HFF-Myc (cell line): ENCODE data around the gene TRIM17.
A peak's percentile ranks its signal among the peaks of the same experiment; 100 is the strongest.

Experiments
- DNase-seq: peaks from one replicate; pipeline ENCODE4 v3.0.0-alpha.2; 2011; ENCODE audit warnings: low read depth; ENCODE audit errors: extremely low read depth
- H3K4me3 ChIP-seq: replicated peaks from 2 replicates; pipeline ENCODE4 v1.5.1; 2011; ENCODE audit warnings: low read depth, mild to moderate bottlenecking, control low read depth, low read length
- TF ChIP-seq, protein P1 (sequence below): IDR thresholded peaks from 2 replicates; pipeline ENCODE4 v1.5.1; 2012; ENCODE audit warnings: mild to moderate bottlenecking, low read depth, low read length, control low read depth; ENCODE audit errors: missing control alignments

The TRIM17 gene

DNA sequence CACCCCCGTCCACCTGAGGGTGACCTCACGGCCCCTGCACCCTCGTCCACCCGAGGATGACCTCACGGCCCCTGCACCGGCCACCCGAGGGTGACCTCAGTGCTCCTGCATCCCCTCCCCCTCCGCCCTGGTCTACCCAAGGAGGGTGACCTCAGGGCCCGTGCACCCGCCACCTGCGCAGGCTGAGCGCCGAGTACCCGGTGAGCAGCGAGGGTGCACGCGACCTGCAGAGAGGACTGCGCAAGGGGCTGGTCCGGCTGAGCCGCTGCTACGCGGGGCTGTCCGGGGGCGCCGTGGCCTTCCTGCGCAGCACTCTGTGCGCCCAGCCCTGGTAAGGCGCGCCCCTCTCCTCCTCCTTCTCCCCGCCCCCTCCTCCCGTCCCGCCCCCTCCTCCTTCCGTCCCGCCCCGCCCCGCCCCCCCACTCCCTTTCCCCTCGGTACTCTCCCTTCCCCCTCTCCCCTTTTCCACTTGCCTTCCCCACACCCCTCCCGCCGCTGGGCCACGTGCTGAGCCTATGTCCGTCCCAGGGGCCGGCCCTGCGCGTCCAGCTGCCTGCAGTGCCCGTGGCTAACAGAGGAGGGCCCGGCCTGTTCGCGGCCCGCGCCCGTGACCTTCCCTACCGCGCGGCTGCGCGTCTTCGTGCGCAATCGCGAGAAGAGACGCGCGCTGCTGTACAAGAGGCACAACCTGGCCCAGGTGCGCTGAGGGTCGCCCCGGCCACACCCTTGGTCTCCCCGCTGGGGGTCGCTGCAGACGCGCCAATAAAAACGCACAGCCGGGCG is 38.4 kb downstream of the TRIM17 start:
- peak overlapping the region; percentile 49 for H3K4me3 ChIP-seq
- no peak for DNase-seq
- TF ChIP-seq, protein P1, sequence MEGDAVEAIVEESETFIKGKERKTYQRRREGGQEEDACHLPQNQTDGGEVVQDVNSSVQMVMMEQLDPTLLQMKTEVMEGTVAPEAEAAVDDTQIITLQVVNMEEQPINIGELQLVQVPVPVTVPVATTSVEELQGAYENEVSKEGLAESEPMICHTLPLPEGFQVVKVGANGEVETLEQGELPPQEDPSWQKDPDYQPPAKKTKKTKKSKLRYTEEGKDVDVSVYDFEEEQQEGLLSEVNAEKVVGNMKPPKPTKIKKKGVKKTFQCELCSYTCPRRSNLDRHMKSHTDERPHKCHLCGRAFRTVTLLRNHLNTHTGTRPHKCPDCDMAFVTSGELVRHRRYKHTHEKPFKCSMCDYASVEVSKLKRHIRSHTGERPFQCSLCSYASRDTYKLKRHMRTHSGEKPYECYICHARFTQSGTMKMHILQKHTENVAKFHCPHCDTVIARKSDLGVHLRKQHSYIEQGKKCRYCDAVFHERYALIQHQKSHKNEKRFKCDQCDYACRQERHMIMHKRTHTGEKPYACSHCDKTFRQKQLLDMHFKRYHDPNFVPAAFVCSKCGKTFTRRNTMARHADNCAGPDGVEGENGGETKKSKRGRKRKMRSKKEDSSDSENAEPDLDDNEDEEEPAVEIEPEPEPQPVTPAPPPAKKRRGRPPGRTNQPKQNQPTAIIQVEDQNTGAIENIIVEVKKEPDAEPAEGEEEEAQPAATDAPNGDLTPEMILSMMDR: peak; percentile 60

DNA sequence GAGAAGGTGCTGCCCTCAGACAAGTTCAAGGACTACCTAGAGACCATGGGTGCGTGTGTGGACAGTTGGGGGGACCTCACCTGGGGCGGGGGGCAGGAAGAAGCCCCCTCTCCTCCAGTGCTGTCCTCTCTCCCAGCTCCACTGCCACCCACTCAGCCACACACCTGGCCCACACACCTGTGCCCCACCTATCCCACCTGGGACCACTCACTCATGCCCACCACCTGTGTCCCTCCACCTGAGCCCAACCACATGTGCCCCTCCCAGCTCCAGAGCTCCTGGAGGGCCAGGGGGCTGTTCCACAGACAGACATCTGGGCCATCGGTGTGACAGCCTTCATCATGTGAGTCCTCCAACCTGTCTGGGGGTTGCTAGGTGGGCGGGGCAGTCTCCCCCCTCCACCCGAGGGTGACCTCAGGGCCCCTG is 39.0 kb downstream of the TRIM17 start:
- TF ChIP-seq, protein P1: no peak
- DNase-seq: no peak
- no peak overlapping the region; the same call in 1 of the 2 replicates for H3K4me3 ChIP-seq

DNA sequence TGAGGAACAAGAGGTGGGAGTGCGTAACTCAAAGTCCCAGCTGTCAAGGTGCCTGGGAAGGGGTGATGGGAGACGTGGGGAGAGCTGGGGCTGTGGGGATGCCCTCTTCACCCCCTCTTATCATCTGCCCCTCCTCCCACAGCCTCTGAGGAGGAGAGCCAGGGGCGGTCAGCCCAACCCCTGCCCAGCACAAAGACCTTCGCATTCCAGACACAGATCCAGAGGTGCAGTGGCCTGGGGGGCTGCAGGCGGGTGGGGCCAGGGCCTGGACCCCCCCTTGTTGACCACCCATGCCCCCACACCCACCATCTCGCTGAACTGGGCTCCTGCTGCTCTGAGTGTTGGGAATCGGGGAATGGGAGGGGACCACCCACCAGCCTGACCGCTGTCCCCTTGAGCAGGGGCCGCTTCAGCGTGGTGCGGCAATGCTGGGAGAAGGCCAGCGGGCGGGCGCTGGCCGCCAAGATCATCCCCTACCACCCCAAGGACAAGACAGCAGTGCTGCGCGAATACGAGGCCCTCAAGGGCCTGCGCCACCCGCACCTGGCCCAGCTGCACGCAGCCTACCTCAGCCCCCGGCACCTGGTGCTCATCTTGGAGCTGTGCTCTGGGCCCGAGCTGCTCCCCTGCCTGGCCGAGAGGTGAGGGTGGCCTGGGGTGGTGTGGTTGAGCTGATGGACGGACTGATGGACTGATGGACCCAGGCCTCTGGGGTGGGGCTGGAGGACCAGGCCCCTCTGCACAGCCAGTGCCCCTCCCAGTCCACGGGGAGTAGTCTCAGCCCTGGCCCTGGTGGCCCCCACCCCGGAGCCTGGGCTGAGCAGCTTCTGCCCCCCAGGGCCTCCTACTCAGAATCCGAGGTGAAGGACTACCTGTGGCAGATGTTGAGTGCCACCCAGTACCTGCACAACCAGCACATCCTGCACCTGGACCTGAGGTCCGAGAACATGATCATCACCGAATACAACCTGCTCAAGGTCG is 39.7 kb downstream of the TRIM17 start:
- H3K4me3 ChIP-seq: no peak overlapping the region
- no peak for DNase-seq
- TF ChIP-seq, protein P1: no peak

DNA sequence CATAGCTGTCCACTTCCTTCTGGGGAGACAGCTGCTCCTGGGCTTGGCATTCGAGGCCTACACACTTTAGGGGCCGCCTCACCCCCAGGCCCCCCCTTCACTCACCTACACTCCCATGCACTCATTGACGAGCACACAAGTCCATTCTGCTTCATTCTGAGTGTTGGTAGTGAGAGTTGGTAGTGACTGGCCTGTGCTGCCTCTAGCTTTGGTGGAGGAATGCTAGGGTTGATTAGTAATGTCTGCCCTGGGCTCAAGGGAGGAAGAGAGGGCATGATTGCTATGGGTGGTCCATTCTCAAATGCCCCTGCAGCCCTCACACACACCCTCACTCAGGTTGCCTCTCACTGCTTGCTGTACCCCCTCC is 40.4 kb downstream of the TRIM17 start:
- no peak overlapping the region for H3K4me3 ChIP-seq
- TF ChIP-seq, protein P1: no peak
- no peak for DNase-seq

DNA sequence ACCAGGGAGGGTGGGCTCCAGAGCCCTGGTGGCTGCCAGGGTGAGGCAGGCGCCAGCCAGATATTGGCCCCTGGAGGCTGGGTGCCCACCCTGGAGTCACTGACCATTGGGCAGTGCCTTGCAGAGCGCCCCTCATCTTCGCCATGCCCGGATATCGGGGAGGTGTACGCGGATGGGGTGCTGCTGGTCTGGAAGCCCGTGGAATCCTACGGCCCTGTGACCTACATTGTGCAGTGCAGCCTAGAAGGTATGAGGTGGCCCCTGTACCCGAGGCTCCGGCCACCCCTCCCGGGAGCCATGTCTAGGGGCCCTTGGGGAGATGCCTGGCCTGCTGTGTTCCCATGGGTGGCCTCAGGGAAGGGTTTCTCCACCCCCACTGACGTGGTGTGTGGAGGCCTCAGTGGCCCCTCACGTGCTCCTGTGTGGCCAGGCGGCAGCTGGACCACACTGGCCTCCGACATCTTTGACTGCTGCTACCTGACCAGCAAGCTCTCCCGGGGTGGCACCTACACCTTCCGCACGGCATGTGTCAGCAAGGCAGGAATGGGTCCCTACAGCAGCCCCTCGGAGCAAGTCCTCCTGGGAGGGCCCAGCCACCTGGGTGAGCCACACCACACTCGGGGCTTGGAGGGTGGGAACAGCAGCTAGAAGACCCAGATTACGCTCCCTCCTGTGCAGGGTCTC is 40.9 kb downstream of the TRIM17 start:
- DNase-seq: no peak
- no peak overlapping the region for H3K4me3 ChIP-seq
- TF ChIP-seq, protein P1: no peak
